Measurements from ENCODE around the gene PCCA.

The PCCA gene

GRCh38 chr13:100464006-100464405 is 375.1 kb downstream of the PCCA start:
- DNase-seq (ENCODE audit: insufficient read length, low spot score) (no peak), FAIRE-seq (no peak)

GRCh38 chr13:100465558-100465957 is 376.7 kb downstream of the PCCA start:
- DNase-seq (ENCODE audit: insufficient read length, low spot score) (no peak), FAIRE-seq (no peak)
- no peak for TF ChIP-seq CTCF (IDR thresholded peaks at IDR 0.05; ENCODE audit: insufficient read depth, missing control alignments)

More at GRCh38 chr13:100464006-100464405, 375.1 kb downstream of the PCCA start:
- TF ChIP-seq CTCF (IDR thresholded peaks at IDR 0.05; ENCODE audit: insufficient read depth, missing control alignments) = no peak

- DNase-seq (ENCODE audit: insufficient read length, low spot score) = no peak
- TF ChIP-seq CTCF (IDR thresholded peaks at IDR 0.05; ENCODE audit: insufficient read depth, missing control alignments) = no peak
- no peak for FAIRE-seq
Measured at GRCh38 chr13:100470866-100471505, 382.1 kb downstream of the PCCA start.

DNA sequence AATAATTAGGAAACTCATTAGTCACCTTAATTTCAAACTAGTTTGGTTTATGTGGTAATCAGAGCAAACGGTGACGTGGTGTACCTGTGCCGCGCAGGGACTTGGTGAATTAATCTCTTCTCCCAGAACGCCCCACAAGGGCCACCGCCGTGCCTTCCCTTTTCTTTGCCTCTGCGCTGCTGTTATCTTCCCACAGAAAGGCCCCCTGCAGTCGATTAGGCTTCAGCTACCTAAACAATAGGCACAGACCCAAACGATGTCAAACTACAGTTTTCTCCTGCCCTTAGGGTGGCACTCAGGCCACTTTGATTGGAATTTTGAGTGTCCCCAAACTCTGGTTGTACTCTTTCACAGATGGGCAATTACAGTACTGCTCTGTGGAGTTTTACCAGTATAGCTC is 384.2 kb downstream of the PCCA start:
- FAIRE-seq (no peak), DNase-seq (ENCODE audit: insufficient read length, low spot score) (no peak)
- no peak for TF ChIP-seq CTCF (IDR thresholded peaks at IDR 0.05; ENCODE audit: insufficient read depth, missing control alignments)

GRCh38 chr13:100473501-100474044 is 384.7 kb downstream of the PCCA start:
- DNase-seq (ENCODE audit: insufficient read length, low spot score) = no peak
- no peak for FAIRE-seq
- no peak for TF ChIP-seq CTCF (IDR thresholded peaks at IDR 0.05; ENCODE audit: insufficient read depth, missing control alignments)

DNA sequence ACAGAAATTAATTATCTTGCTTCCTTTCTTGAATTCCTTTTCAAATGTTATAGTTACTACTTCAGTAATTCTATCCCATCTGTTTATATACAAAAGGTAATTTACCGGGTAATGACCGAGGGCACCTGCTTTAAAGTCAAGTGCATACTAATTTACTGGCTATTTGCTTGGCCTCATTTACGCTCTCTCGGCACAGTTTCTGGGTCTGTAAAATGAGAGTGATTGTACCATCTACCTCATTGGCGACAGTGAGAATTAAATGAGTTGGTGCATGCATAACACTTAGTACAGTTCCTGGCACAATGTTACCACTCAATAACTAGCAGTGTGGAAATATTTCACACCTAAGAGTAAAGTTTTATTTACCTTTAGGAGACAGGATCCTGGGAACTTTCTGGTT is 388.1 kb downstream of the PCCA start:
- FAIRE-seq (no peak), DNase-seq (ENCODE audit: insufficient read length, low spot score) (no peak)
- no peak for TF ChIP-seq CTCF (IDR thresholded peaks at IDR 0.05; ENCODE audit: insufficient read depth, missing control alignments)

DNA sequence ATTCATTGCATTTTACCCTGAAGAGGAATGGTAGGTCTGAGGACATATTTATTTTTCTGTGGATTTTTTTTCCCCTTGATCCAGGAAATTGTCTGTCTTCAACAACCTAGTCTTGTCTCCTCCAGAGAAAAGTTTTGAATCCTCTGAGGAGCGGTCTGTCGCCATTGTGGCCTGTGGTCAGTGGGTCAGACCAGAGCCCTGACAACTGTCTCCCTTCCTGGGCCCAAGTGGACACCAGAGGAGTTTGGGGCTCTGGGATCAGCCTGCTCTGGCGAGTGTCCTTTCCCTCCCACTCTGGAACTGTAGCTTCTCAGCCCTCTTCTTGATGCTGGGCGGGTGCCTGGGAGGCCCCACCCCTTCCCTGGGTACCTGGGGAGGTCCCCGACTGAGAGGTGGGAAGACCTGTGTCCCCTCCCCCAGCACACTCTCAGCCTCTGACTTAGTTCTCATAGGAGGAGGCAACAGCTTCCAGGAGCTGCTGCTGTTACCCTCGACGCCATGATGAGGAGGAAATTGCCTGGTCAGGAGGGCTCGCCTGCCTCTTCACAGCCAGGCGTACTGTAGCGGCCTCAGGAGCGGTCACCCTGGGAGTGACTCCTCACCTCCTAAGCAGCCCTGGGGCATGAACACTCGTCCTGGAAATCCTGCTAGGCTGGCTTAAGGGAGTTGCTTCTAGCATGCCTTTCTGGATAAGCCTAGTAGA is 389.4 kb downstream of the PCCA start:
- FAIRE-seq = no peak

More for the DNA sequence above, 389.4 kb downstream of the PCCA start:
- TF ChIP-seq CTCF (IDR thresholded peaks at IDR 0.05; ENCODE audit: insufficient read depth, missing control alignments) = no peak
- DNase-seq (ENCODE audit: insufficient read length, low spot score) = no peak

All from D721Med (cell line).